GM12878 (cell line): ENCODE data around the gene HERC2. TPM values are rescaled to one million over a fixed set of nuclear protein-coding genes. Genes with fewer than 3 reads are reported as not detected.

Experiments
- ATAC-seq: fragments of 200-7000 bp; cut with Tn5 transposase; 3 replicates; pipeline ENCODE4 v1.9.1; 2020; ENCODE audit warnings: mild to moderate bottlenecking, moderate library complexity
- BruUV-seq: library from RNA; stranded (reverse); fragments of 400-500 nt; replicated peaks from 2 replicates; lab custom pipeline; 2021; lab: Mats Ljungman, UMichigan
- CTCF ChIA-PET: fragments of 300-600 bp; sonication (Branson Sonifier 250); formaldehyde crosslinking; extraction: SDS; loops from one replicate; lab custom pipeline; 2021; ENCODE audit warnings: inconsistent platforms; lab: Yijun Ruan, JAX
- POLR2A ChIA-PET: fragments of 350-600 bp; formaldehyde crosslinking; extraction: SDS; loops from one replicate; lab custom pipeline; 2021; ENCODE audit warnings: inconsistent platforms; lab: Charles Lee
- RAD21 ChIA-PET: fragments of 300-600 bp; sonication (Branson Sonifier 250); formaldehyde crosslinking; loops from one replicate; lab custom pipeline; 2023; ENCODE audit warnings: antibody characterized with exemption; ENCODE audit not compliant: unreplicated experiment; lab: Charles Lee
- SMC1A ChIA-PET: fragments of 300-600 bp; sonication (Branson Sonifier 250); formaldehyde crosslinking; loops from one replicate; lab custom pipeline; 2023; ENCODE audit not compliant: unreplicated experiment, uncharacterized antibody; lab: Charles Lee
- DNase-seq: peaks from one replicate; pipeline ENCODE4 v3.0.0-alpha.2; 2011; ENCODE audit warnings: low read depth, low spot score
- FAIRE-seq: peaks from 3 replicates; lab custom pipeline; 2011; peaks lifted over from hg19 to GRCh38; lab: Jason Lieb, UNC
- H2AFZ ChIP-seq: 2 replicates; pipeline ENCODE4 v1.6.0; 2011; ENCODE audit warnings: low read depth, low read length, control low read depth; ENCODE audit not compliant: control insufficient read depth
- H3K27ac ChIP-seq: 2 replicates; pipeline ENCODE4 v1.5.1; 2011; ENCODE audit warnings: control low read depth; ENCODE audit not compliant: control insufficient read depth, insufficient read depth
- H3K27me3 ChIP-seq, 2 experiments: replicated peaks in 1 of 2; 2 replicates each; pipeline versions ENCODE4 v1.6.0 to v1.6.1; 2011; ENCODE audit warnings: low read length in 1 of 2; ENCODE audit not compliant: control insufficient read depth in 2 of 2, insufficient read depth in 2 of 2
- H3K36me3 ChIP-seq, 2 experiments: 2 replicates each; pipeline ENCODE4 v1.5.1; 2011; ENCODE audit warnings: low read length in 1 of 2; ENCODE audit not compliant: control insufficient read depth in 2 of 2, insufficient read depth in 2 of 2
- H3K4me1 ChIP-seq: 2 replicates; pipeline ENCODE4 v1.6.1; 2011; ENCODE audit warnings: mild to moderate bottlenecking, low read length, moderate library complexity, mixed read lengths; ENCODE audit not compliant: control insufficient read depth, insufficient read depth
- H3K4me2 ChIP-seq: 2 replicates; pipeline ENCODE4 v1.6.0; 2011; ENCODE audit warnings: control low read depth; ENCODE audit not compliant: control insufficient read depth, insufficient read depth
- H3K4me3 ChIP-seq: fragments of 200-600 bp; sonication (generic); 2 replicates; pipeline ENCODE4 v1.5.1; 2016
- H3K79me2 ChIP-seq: 2 replicates; pipeline ENCODE4 v1.6.0; 2011; ENCODE audit warnings: low read length; ENCODE audit not compliant: control insufficient read depth, insufficient read depth
- H3K9ac ChIP-seq: 2 replicates; pipeline ENCODE4 v1.8.0; 2011; ENCODE audit warnings: low read length, control low read depth, mixed read lengths; ENCODE audit not compliant: control insufficient read depth, insufficient read depth
- H3K9me3 ChIP-seq: replicated peaks from 3 replicates; pipeline ENCODE4 v1.5.1; 2011; ENCODE audit warnings: mild to moderate bottlenecking, low read length; ENCODE audit not compliant: control insufficient read depth, insufficient read depth
- H4K20me1 ChIP-seq: 2 replicates; pipeline ENCODE4 v1.6.0; 2011; ENCODE audit not compliant: control insufficient read depth, insufficient read depth
- FOXK2 ChIP-seq: fragments of 450-650 bp; IDR thresholded peaks from 2 replicates; pipeline ENCODE4 v1.6.1; 2017; ENCODE audit warnings: mild to moderate bottlenecking, moderate library complexity
- HCFC1 ChIP-seq: fragments of 150-350 bp; IDR thresholded peaks from 2 replicates; pipeline ENCODE4 v1.6.1; 2014; ENCODE audit warnings: low read length
- HDAC6 ChIP-seq: fragments of 200-600 bp; sonication (generic); IDR thresholded peaks from one replicate; pipeline ENCODE4 v1.8.0; 2017; ENCODE audit warnings: antibody characterized with exemption; ENCODE audit not compliant: unreplicated experiment
- LARP7 ChIP-seq: fragments of 450-650 bp; IDR thresholded peaks from 2 replicates; pipeline ENCODE4 v1.6.1; 2017; ENCODE audit warnings: mild to moderate bottlenecking
- MTA2 ChIP-seq: fragments of 450-650 bp; IDR thresholded peaks from 2 replicates; pipeline ENCODE4 v1.6.1; 2016; ENCODE audit warnings: low read depth, mild to moderate bottlenecking, moderate library complexity
- RELB ChIP-seq: fragments of 450-650 bp; IDR thresholded peaks from 2 replicates; pipeline ENCODE4 v1.6.1; 2017; ENCODE audit warnings: low read depth, mild to moderate bottlenecking, moderate library complexity
- SRF ChIP-seq, 2 experiments: IDR thresholded peaks; 2 replicates each; pipeline ENCODE4 v1.6.1; 2011; ENCODE audit warnings: low read depth in 2 of 2, low read length in 2 of 2, mild to moderate bottlenecking in 1 of 2, moderate library complexity in 1 of 2
- SUZ12 ChIP-seq: fragments of 200-600 bp; sonication (generic); IDR thresholded peaks from one replicate; pipeline ENCODE4 v1.6.1; 2018; ENCODE audit warnings: antibody characterized with exemption, mild to moderate bottlenecking; ENCODE audit not compliant: unreplicated experiment
- ZBED1 ChIP-seq: IDR thresholded peaks from 2 replicates; pipeline ENCODE4 v1.6.1; 2016; ENCODE audit warnings: borderline replicate concordance
- ZNF217 ChIP-seq: fragments of 450-650 bp; IDR thresholded peaks from 2 replicates; pipeline ENCODE4 v1.6.1; 2017; ENCODE audit warnings: antibody characterized with exemption, mild to moderate bottlenecking
- WGBS: methylation state at CpG from one replicate; pipeline ENCODE4 v1.1.6; 2016; ENCODE audit warnings: low lambda C conversion rate; ENCODE audit not compliant: insufficient replicate concordance, insufficient coverage; ENCODE audit errors: missing lambda C conversion rate; 5-methylcytosine and 5-hydroxymethylcytosine counted together
- in situ Hi-C: fragments of 300-500 bp; cut with MboI; formaldehyde crosslinking; loops from 9 replicates; pipeline ENCODE4 v1.14.3; 2018; ENCODE audit warnings: mixed read lengths
- intact Hi-C: fragments of 100-400 bp; cut with micrococcal nuclease; formaldehyde crosslinking; loops from one replicate; pipeline ENCODE4 v1.14.2; 2022; ENCODE audit not compliant: unreplicated experiment
- polyA plus RNA-seq, 11 experiments: library from polyadenylated mRNA; depleted of rRNA in 4 of 11; unstranded in 6 of 11; stranded (reverse) in 5 of 11; fragments of >200 nt; fragmentation: Nextera tagmentation in 4 of 11; fragmentation: Illumina TruSeq in 1 of 11; extraction: Ambion mirVana in 4 of 11; extraction: Trizol in 1 of 11; gene quantifications; 1 replicate in 1 of 11; 2 replicates in 10 of 11; pipeline versions ENCODE4 v1.2.1 to v1.2.3, GENCODE V29; 2011 to 2016; ENCODE audit warnings: inconsistent platforms in 2 of 11, missing spikeins in 2 of 11, low read depth in 1 of 11
- total RNA-seq, 4 experiments: library from RNA; depleted of rRNA in 3 of 4; stranded (reverse); fragments of >200 nt in 3 of 4; fragmentation: Illumina TruSeq in 1 of 4; extraction: Trizol in 1 of 4; gene quantifications; 2 replicates each; pipeline versions ENCODE4 v1.2.1 to v1.2.3, GENCODE V29; 2013 to 2021
- TF ChIP-seq, protein P1 (sequence below): IDR thresholded peaks from 2 replicates; pipeline ENCODE4 v1.6.1; 2012; ENCODE audit warnings: improper control_type of control experiment, low read depth, low read length; ENCODE audit not compliant: insufficient replicate concordance
- TF ChIP-seq, protein P2 (sequence below): IDR thresholded peaks from 2 replicates; pipeline ENCODE4 v1.6.1; 2012; ENCODE audit warnings: low read depth, low read length, improper control_type of control experiment
- TF ChIP-seq, protein P3 (sequence below): fragments of 150-350 bp; IDR thresholded peaks from 2 replicates; pipeline ENCODE4 v1.6.1; 2016; ENCODE audit warnings: low read depth, low read length

Gene HERC2
- total and polyA plus RNA-seq, 10 of the 15 experiments (the other 5 are each of a cell fraction or from before 2014, with no cell fraction given): 6.1 to 39.0 (median 24.0) TPM

DNA sequence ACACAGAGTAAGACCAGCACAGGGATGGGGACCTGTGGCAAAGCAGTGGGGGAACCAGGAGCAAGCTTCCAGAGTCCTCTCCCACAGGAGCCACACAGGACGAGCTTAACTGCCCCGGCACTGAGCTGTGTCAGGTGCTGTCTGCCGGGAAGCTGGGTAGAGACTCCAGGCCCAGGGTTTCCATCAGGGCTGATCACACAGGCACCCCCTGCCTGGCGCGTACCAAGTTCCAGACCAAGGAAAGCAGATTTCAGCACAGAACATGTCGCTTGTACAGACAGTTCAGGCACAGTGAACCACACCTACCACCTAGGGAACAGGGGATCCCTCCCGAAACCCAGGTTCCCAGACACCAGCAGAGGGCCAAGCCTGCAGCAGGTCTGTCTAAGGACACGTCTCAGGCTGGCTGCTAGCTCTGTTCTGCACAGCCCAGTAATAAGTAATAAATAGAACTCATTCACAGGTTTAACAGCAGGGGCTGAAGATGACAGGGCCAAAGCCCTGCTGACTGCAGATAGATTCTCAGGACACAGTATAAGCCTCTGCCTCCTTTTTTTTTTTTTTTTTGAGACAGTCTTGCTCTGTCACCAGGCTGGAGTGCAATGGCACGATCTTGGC, 192.6 kb downstream of the HERC2 start:
- DNase-seq (no peak), ATAC-seq (no peak), FAIRE-seq (no peak)
- no peaks in the 10 kb centered on the region for H3K9me3 ChIP-seq
- RAD21 ChIA-PET: no interaction called here
- 86% methylated on average over 8 of the region's 9 CpGs for WGBS
- SMC1A ChIA-PET: no interaction called here
- intact Hi-C loops (no loop called here), in situ Hi-C loops (no loop called here)
- H3K4me3 ChIP-seq: no peak overlapping the region
- no peak overlapping the region for H3K27ac ChIP-seq
- BruUV-seq: no TSS peak
- no peak overlapping the region for H3K4me2 ChIP-seq
- no peaks in the 10 kb centered on the region for H3K27me3 ChIP-seq
- H3K79me2 ChIP-seq: no peaks in the 10 kb centered on the region
- peaks cover 13 to 21% of the 10 kb centered on the region in 2 experiments; a peak in 3 of 4 replicates for H3K36me3 ChIP-seq
- POLR2A ChIA-PET: interaction anchor here (0.6 kb wide), 1 partner anchor 130 kb away, joined by 5 read pairs; no protein-coding TSS in a partner anchor
- H4K20me1 ChIP-seq: no peaks in the 10 kb centered on the region
- H3K9ac ChIP-seq: no peak overlapping the region
- H3K4me1 ChIP-seq: no peaks in the 10 kb centered on the region
- CTCF ChIA-PET: no interaction called here
- H2AFZ ChIP-seq: no peak overlapping the region
- TF ChIP-seq, protein P1, sequence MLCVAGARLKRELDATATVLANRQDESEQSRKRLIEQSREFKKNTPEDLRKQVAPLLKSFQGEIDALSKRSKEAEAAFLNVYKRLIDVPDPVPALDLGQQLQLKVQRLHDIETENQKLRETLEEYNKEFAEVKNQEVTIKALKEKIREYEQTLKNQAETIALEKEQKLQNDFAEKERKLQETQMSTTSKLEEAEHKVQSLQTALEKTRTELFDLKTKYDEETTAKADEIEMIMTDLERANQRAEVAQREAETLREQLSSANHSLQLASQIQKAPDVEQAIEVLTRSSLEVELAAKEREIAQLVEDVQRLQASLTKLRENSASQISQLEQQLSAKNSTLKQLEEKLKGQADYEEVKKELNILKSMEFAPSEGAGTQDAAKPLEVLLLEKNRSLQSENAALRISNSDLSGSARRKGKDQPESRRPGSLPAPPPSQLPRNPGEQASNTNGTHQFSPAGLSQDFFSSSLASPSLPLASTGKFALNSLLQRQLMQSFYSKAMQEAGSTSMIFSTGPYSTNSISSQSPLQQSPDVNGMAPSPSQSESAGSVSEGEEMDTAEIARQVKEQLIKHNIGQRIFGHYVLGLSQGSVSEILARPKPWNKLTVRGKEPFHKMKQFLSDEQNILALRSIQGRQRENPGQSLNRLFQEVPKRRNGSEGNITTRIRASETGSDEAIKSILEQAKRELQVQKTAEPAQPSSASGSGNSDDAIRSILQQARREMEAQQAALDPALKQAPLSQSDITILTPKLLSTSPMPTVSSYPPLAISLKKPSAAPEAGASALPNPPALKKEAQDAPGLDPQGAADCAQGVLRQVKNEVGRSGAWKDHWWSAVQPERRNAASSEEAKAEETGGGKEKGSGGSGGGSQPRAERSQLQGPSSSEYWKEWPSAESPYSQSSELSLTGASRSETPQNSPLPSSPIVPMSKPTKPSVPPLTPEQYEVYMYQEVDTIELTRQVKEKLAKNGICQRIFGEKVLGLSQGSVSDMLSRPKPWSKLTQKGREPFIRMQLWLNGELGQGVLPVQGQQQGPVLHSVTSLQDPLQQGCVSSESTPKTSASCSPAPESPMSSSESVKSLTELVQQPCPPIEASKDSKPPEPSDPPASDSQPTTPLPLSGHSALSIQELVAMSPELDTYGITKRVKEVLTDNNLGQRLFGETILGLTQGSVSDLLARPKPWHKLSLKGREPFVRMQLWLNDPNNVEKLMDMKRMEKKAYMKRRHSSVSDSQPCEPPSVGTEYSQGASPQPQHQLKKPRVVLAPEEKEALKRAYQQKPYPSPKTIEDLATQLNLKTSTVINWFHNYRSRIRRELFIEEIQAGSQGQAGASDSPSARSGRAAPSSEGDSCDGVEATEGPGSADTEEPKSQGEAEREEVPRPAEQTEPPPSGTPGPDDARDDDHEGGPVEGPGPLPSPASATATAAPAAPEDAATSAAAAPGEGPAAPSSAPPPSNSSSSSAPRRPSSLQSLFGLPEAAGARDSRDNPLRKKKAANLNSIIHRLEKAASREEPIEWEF: no peak
- TF ChIP-seq MTA2 (no peak), ZNF217 (no peak), HDAC6 (no peak), LARP7 (no peak), FOXK2 (no peak), RELB (no peak), ZBED1 (no peak), SUZ12 (no peak), HCFC1 (no peak), SRF (IDR thresholded peaks at IDR 0.05; ENCODE audit: low read depth in 2 of 2, low read length in 2 of 2) (no peak)
- TF ChIP-seq, protein P2, sequence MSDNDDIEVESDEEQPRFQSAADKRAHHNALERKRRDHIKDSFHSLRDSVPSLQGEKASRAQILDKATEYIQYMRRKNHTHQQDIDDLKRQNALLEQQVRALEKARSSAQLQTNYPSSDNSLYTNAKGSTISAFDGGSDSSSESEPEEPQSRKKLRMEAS: no peak
- TF ChIP-seq, protein P3, sequence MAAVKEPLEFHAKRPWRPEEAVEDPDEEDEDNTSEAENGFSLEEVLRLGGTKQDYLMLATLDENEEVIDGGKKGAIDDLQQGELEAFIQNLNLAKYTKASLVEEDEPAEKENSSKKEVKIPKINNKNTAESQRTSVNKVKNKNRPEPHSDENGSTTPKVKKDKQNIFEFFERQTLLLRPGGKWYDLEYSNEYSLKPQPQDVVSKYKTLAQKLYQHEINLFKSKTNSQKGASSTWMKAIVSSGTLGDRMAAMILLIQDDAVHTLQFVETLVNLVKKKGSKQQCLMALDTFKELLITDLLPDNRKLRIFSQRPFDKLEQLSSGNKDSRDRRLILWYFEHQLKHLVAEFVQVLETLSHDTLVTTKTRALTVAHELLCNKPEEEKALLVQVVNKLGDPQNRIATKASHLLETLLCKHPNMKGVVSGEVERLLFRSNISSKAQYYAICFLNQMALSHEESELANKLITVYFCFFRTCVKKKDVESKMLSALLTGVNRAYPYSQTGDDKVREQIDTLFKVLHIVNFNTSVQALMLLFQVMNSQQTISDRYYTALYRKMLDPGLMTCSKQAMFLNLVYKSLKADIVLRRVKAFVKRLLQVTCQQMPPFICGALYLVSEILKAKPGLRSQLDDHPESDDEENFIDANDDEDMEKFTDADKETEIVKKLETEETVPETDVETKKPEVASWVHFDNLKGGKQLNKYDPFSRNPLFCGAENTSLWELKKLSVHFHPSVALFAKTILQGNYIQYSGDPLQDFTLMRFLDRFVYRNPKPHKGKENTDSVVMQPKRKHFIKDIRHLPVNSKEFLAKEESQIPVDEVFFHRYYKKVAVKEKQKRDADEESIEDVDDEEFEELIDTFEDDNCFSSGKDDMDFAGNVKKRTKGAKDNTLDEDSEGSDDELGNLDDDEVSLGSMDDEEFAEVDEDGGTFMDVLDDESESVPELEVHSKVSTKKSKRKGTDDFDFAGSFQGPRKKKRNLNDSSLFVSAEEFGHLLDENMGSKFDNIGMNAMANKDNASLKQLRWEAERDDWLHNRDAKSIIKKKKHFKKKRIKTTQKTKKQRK: no peak
